Neural progenitor cell (in vitro differentiated cells): ENCODE data around the gene MCF2L2. TPM values are rescaled to one million over a fixed set of nuclear protein-coding genes. Genes with fewer than 3 reads are reported as not detected.
A peak's percentile ranks its signal among the peaks of the same experiment; 100 is the strongest.
"Not testable (repeated sequence)": the region's sequence is repeated elsewhere in the genome, so short reads cannot be mapped to it uniquely, and the experiment has no call there.

Source experiments
- DNase-seq: peaks from one replicate; pipeline ENCODE4 v3.0.0-alpha.2; 2016; ENCODE audit warnings: low spot score
- H2AFZ ChIP-seq: fragments of 200-600 bp; sonication (generic); replicated peaks from 2 replicates; pipeline ENCODE4 v1.6.1; 2016; ENCODE audit warnings: antibody characterized with exemption
- H3F3A ChIP-seq: fragments of 200-600 bp; sonication (generic); 2 replicates; pipeline ENCODE4 v1.6.1; 2016; ENCODE audit warnings: antibody characterized with exemption, low read depth
- H3K27ac ChIP-seq: fragments of 200-600 bp; sonication (generic); 2 replicates; pipeline ENCODE4 v1.5.1; 2016; ENCODE audit warnings: mild to moderate bottlenecking
- H3K27me3 ChIP-seq: fragments of 200-600 bp; sonication (generic); 2 replicates; pipeline ENCODE4 v1.6.1; 2016; ENCODE audit warnings: mild to moderate bottlenecking, moderate library complexity
- H3K36me3 ChIP-seq: fragments of 200-600 bp; sonication (generic); 2 replicates; pipeline ENCODE4 v1.5.1; 2016
- H3K4me1 ChIP-seq: fragments of 200-600 bp; sonication (generic); 2 replicates; pipeline ENCODE4 v1.6.1; 2016; ENCODE audit warnings: mixed run types
- H3K4me2 ChIP-seq: fragments of 200-600 bp; sonication (generic); 2 replicates; pipeline ENCODE4 v1.6.1; 2016
- H3K4me3 ChIP-seq: fragments of 200-600 bp; sonication (generic); 2 replicates; pipeline ENCODE4 v1.5.1; 2016
- H3K79me2 ChIP-seq: fragments of 200-600 bp; sonication (generic); 2 replicates; pipeline ENCODE4 v1.6.1; 2016; ENCODE audit warnings: low read depth
- H3K9ac ChIP-seq: fragments of 200-600 bp; sonication (generic); 2 replicates; pipeline ENCODE4 v1.6.1; 2016
- H3K9me3 ChIP-seq: fragments of 200-600 bp; sonication (generic); 2 replicates; pipeline ENCODE4 v1.5.1; 2016; ENCODE audit warnings: low read depth
- H4K20me1 ChIP-seq: fragments of 200-600 bp; sonication (generic); 2 replicates; pipeline ENCODE4 v1.6.1; 2016; ENCODE audit warnings: low read depth
- H3K27ac Mint-ChIP-seq: 3 replicates; pipeline ENCODE4 v1.8.0; 2021; ENCODE audit warnings: mixed read lengths
- H3K27me3 Mint-ChIP-seq: 2 replicates; pipeline ENCODE4 v1.8.0; 2022; ENCODE audit warnings: low read depth, mild to moderate bottlenecking, inconsistent platforms, moderate library complexity, mixed read lengths; ENCODE audit not compliant: insufficient read depth
- H3K36me3 Mint-ChIP-seq: 3 replicates; pipeline ENCODE4 v1.8.0; 2021; ENCODE audit warnings: mixed read lengths
- H3K4me1 Mint-ChIP-seq: 3 replicates; pipeline ENCODE4 v1.8.0; 2021; ENCODE audit warnings: mixed read lengths
- H3K4me3 Mint-ChIP-seq: 3 replicates; pipeline ENCODE4 v1.8.0; 2021; ENCODE audit warnings: mild to moderate bottlenecking, moderate library complexity, mixed read lengths
- H3K9me3 Mint-ChIP-seq: 3 replicates; pipeline ENCODE4 v1.8.0; 2020; ENCODE audit warnings: mixed read lengths
- CTCF ChIP-seq: fragments of 200-600 bp; sonication (generic); IDR thresholded peaks from 2 replicates; pipeline ENCODE4 v1.5.1; 2017; ENCODE audit warnings: antibody characterized with exemption, mild to moderate bottlenecking
- EZH2 ChIP-seq: fragments of 200-600 bp; sonication (generic); IDR thresholded peaks from 2 replicates; pipeline ENCODE4 v1.6.1; 2017; ENCODE audit warnings: antibody characterized with exemption, mild to moderate bottlenecking, moderate library complexity
- EZH2phosphoT487 ChIP-seq: fragments of 200-600 bp; sonication (generic); IDR thresholded peaks from 2 replicates; pipeline ENCODE4 v1.6.1; 2017; ENCODE audit warnings: antibody characterized with exemption
- total RNA-seq: library from RNA; depleted of rRNA; stranded (reverse); fragments of >200 nt; gene quantifications from 2 replicates; pipeline ENCODE4 v1.2.3, GENCODE V29; 2015; ENCODE audit warnings: low replicate concordance

Gene MCF2L2
- total RNA-seq, 1 donor from 2014 or later: 11.1 TPM

- peak; percentile 80 for DNase-seq
- peaks cover 27% of the 10 kb centered on the region for H3K27me3 Mint-ChIP-seq
- no peak overlapping the region for H3K9ac ChIP-seq
- TF ChIP-seq CTCF (peak; percentile 52), EZH2phosphoT487 (peak; percentile 25), EZH2 (peak; percentile 40)
- H3K4me3 Mint-ChIP-seq: peak overlapping the region; percentile 83
- no peaks in the 10 kb centered on the region for H3K36me3 ChIP-seq
- peaks cover 12% of the 10 kb centered on the region for H3K4me1 ChIP-seq
- H3K4me1 Mint-ChIP-seq: peaks cover 13% of the 10 kb centered on the region
- no peaks in the 10 kb centered on the region for H3K36me3 Mint-ChIP-seq
- H2AFZ ChIP-seq: peak overlapping the region; percentile 92
- peaks cover 35% of the 10 kb centered on the region for H3K27me3 ChIP-seq
- H3K9me3 ChIP-seq: no peaks in the 10 kb centered on the region
- H3K4me2 ChIP-seq: peak overlapping the region; percentile 86
- H3K27ac Mint-ChIP-seq: no peak overlapping the region
- no peaks in the 10 kb centered on the region for H3K79me2 ChIP-seq
- no peak overlapping the region for H3K27ac ChIP-seq
- H3K4me3 ChIP-seq: peak overlapping the region; percentile 65
- peaks cover 13% of the 10 kb centered on the region for H3F3A ChIP-seq
- no peaks in the 10 kb centered on the region for H3K9me3 Mint-ChIP-seq
- H4K20me1 ChIP-seq: no peaks in the 10 kb centered on the region
Measured at GRCh38 chr3:183178833-183179549, 249.4 kb downstream of the MCF2L2 start.

GRCh38 chr3:183178512-183178832 is 249.9 kb downstream of the MCF2L2 start:
- H3K4me2 ChIP-seq: peak overlapping the region; percentile 86
- peak overlapping the region; percentile 65 for H3K4me3 ChIP-seq
- peaks cover 35% of the 10 kb centered on the region for H3K27me3 ChIP-seq
- H3K9ac ChIP-seq: no peak overlapping the region
- peak overlapping the region; percentile 92 for H2AFZ ChIP-seq
- Mint-ChIP-seq H3K36me3 (no peaks in the 10 kb centered on the region), H3K9me3 (no peaks in the 10 kb centered on the region), H3K4me1 (peaks cover 13% of the 10 kb centered on the region), H3K4me3 (peak overlapping the region; percentile 82), H3K27ac (no peak overlapping the region), H3K27me3 (peaks cover 27% of the 10 kb centered on the region)
- H3F3A ChIP-seq: peaks cover 13% of the 10 kb centered on the region
- H4K20me1 ChIP-seq: no peaks in the 10 kb centered on the region
- H3K36me3 ChIP-seq: no peaks in the 10 kb centered on the region
- no peaks in the 10 kb centered on the region for H3K9me3 ChIP-seq
- no peak for DNase-seq
- H3K79me2 ChIP-seq: no peaks in the 10 kb centered on the region
- H3K27ac ChIP-seq: no peak overlapping the region
- no peak for TF ChIP-seq EZH2
- no peak for TF ChIP-seq EZH2phosphoT487
- TF ChIP-seq CTCF: no peak
- H3K4me1 ChIP-seq: peaks cover 12% of the 10 kb centered on the region

GRCh38 chr3:183172051-183172639 is 256.3 kb downstream of the MCF2L2 start:
- peaks cover 16% of the 10 kb centered on the region for H3F3A ChIP-seq
- H3K9me3 ChIP-seq: no peaks in the 10 kb centered on the region
- DNase-seq: no peak
- Mint-ChIP-seq H3K9me3 (no peaks in the 10 kb centered on the region), H3K4me3 (no peak overlapping the region), H3K36me3 (no peaks in the 10 kb centered on the region), H3K27me3 (peaks cover 12% of the 10 kb centered on the region), H3K27ac (no peak overlapping the region), H3K4me1 (no peaks in the 10 kb centered on the region)
- no peak overlapping the region for H3K9ac ChIP-seq
- no peaks in the 10 kb centered on the region for H3K36me3 ChIP-seq
- no peak overlapping the region for H3K27ac ChIP-seq
- no peak overlapping the region for H3K4me3 ChIP-seq
- no peaks in the 10 kb centered on the region for H3K79me2 ChIP-seq
- no peak overlapping the region for H3K4me2 ChIP-seq
- H3K27me3 ChIP-seq: peaks cover under 1% of the 10 kb centered on the region
- no peaks in the 10 kb centered on the region for H4K20me1 ChIP-seq
- H2AFZ ChIP-seq: no peak overlapping the region
- TF ChIP-seq EZH2: no peak
- TF ChIP-seq EZH2phosphoT487: no peak
- TF ChIP-seq CTCF: no peak
- peaks cover 7% of the 10 kb centered on the region for H3K4me1 ChIP-seq

GRCh38 chr3:183167975-183168374 is 260.4 kb downstream of the MCF2L2 start:
- not testable (repeated sequence) for H3K27ac ChIP-seq, H3K27me3 ChIP-seq, DNase-seq, H3K9me3 Mint-ChIP-seq, H3K9ac ChIP-seq, H4K20me1 ChIP-seq, H3K4me1 ChIP-seq, H2AFZ ChIP-seq, H3K36me3 ChIP-seq, H3K27me3 Mint-ChIP-seq, H3K4me1 Mint-ChIP-seq, H3K79me2 ChIP-seq, H3K9me3 ChIP-seq, H3K27ac Mint-ChIP-seq, H3K36me3 Mint-ChIP-seq, H3K4me3 ChIP-seq, H3K4me3 Mint-ChIP-seq, H3K4me2 ChIP-seq
- H3F3A ChIP-seq: peaks cover 16% of the 10 kb centered on the region
